Measurements from ENCODE around the gene ARHGDIB.
A peak's percentile ranks its signal among the peaks of the same experiment; 100 is the strongest.

ARHGDIB gene

DNA sequence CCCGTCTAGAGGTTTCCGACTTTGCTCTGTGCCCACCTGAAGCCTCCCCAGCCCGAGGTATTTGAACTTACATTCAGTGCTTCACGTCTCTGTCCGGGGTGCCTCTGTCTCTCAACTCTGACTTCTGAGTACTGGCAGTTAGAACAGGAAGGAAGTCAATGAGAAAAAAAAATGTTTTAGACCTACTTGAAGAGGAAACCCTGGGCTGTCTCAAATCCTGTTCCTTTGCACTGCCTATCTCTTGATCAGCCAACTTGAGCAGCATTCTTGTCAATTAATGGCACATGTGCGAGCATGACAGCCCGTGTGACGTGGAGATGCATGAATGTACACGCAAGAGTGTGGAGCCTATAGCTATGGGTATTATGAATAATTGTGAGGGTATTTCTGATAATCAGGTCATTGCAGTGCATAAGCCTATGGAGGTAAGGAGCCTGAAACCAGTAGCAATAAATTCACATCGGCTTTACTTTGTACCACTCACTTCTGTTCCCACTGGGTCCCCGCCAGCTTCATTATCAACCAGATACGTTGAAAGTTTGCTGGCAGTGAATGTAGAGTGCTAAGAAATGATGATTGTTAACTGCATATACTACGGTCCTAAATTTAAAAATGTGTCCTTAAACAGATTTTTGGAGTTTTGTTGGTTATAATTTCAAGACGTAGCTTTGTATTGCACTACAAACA lies at the start of gene ARHGDIB:
Gene ARHGDIB (minus strand): TSS at position 136 of the 687 bp plus-strand sequence. CDS start 10,889 bp downstream, outside the sequence.
- FAIRE-seq, result peak; percentile 96
- DNase-seq (ENCODE audit: extremely low spot score, insufficient read length, low read depth), result peak; percentile 25

DNA sequence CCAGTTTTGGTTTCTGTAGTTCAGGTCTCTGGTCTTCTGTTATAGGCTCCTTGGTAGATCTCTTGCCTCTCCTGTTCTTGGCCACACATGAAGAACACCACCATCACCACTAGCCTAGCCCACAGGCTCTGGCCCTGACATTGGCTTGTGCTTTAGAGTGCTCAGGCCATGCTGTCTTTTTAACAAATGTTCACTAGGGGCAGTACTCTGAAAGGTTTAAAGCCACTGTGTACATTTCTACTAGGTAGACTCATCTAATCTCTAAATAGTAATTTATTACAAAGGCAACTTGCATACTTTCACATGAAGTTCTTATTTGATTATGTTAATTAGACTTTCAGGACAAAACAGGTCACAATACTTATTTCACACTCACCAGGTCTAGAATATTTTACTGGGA lies 49.8 kb upstream of the ARHGDIB start:
- FAIRE-seq (peak; percentile 59), DNase-seq (ENCODE audit: extremely low spot score, insufficient read length, low read depth) (no peak)

- DNase-seq (ENCODE audit: extremely low spot score, insufficient read length, low read depth) (no peak), FAIRE-seq (no peak)
These were observed 46.1 kb upstream of the ARHGDIB start for GRCh38 chr12:15007551-15007950.

- DNase-seq (ENCODE audit: extremely low spot score, insufficient read length, low read depth) (no peak), FAIRE-seq (no peak)
These were observed 43.7 kb upstream of the ARHGDIB start for GRCh38 chr12:15005064-15005463.

DNA sequence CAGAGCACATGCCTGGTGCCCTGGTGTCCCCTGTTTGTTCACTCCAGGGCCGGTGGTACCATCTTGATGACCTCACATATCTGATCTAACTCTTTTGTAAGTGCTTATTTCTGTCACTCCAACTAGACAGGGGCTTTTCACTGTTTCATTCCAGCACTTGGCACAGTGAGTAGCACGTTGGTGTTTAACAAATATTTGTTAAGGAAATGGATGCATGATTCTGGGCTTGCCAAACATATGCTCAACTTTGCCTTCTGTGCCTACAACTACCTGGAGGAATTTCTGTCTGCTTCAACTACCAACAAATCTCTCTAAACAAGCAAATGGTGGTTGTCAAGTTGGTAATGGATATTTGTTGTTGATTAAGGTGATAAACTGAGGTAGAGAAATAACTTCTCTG lies 43.0 kb upstream of the ARHGDIB start:
- FAIRE-seq (no peak), DNase-seq (ENCODE audit: extremely low spot score, insufficient read length, low read depth) (no peak)

DNA sequence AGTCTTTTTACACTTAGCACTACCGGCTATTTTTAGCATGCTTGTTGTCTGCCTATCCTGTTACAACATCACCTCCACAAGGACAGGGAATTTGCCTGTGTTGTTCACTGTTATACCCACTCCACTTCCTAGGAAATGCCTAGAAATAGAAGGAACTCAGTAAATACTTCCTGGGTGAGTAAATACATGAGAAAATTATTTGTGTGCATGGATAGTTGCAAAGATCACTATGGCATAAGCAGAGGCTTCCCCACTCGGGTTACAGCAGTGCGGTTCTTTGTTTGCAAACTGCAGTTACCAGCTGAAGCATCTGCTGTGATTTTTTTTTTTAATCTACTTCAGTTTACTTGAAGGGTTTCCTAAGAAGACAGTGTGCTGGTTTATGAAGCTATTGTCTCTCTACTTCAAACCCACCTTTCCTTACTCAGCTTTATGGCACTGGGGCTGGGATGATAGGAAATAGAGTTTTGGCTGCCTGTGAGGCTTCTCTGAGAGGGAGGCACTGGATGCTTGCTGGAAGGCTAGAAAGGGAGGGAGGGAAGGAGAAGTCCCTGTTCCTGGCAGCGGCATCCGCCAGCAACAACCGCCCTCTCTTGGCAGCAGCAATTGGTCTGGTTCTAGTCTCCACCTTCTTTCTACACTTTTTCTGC lies 40.5 kb upstream of the ARHGDIB start:
- FAIRE-seq, result no peak
- no peak for DNase-seq (ENCODE audit: extremely low spot score, insufficient read length, low read depth)

DNA sequence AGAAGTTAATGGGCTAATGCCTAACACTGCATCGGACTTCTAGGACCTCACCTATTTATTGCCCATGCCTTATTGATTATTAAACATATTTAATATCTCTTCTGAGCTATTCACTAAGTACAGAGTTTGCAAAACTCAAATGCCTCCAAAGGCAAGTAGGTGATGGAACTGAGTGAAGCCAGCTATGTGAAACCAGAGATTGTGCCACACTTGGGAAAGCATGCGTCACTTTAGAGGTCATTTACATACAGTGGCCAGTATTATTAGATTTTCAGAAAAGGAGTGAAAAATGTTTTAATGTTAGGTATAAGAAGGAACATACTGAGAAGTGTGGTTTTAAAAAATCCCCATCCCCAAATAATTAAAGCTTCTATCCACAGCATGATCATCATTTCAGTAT lies 39.2 kb upstream of the ARHGDIB start:
- FAIRE-seq, result no peak
- DNase-seq (ENCODE audit: extremely low spot score, insufficient read length, low read depth), result no peak

DNA sequence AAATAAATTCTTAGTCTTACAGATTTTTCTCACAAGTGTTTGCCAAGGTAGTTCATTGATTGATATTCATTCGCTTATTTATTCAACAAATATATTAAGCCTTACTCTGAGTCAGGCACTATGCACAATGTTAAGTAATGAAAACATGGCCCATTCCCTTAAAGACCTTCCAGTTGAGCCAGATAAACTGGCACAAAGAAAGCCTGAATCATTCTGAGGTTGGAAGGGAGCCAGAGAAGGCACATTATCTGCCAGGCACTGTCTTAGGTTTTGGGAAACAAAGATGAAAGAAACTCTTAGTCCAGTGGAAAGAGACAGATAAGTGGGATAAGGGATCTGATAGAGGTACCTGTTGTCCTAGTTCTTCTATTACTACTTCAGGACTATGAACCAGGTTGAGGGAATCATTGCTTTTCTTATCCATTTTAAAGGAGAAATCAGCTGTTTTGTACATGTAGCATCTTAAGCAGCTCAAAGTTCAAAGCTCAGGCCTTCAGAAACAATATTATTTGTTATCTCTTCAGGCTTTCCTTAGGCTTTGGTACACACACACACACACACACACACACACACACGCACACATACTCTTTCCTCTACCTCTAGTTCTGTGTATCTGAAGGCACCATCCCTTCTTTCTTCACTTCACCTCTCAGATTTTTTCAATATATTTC lies 38.4 kb upstream of the ARHGDIB start:
- FAIRE-seq (no peak), DNase-seq (ENCODE audit: extremely low spot score, insufficient read length, low read depth) (no peak)

DNA sequence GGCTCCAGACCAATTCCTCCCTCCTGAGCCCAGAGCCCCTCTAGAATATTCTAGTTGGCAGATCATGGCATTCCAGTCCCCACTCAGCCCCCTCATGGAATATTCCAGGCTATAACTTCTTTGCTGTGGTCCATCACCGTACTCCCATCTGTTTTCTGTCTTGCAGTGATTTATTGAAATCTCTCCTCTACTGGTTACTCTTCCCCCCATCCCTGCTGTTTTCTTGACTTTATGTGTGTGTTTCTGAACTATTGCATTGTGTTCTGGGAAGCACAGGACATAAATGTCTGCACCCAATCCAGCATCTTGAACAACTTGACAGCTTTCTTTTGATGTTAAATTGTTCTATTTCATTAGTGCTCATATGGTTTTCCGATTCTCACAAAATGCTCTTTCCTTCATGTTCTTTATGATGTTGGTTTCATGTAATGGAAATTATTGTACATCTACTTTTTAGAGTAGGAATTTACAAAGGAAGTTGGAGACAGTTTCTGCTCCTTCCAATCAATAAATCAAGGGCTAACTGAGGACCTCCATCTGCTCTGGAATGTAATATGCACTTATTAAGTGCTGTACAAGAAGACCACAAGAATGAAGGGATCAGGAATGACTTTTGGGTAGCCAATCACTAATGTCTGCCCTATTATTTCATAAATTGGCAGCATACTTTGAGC lies 37.8 kb upstream of the ARHGDIB start:
- FAIRE-seq (no peak), DNase-seq (ENCODE audit: extremely low spot score, insufficient read length, low read depth) (no peak)

GRCh38 chr12:14997998-14998397 lies 36.6 kb upstream of the ARHGDIB start:
- FAIRE-seq (no peak), DNase-seq (ENCODE audit: extremely low spot score, insufficient read length, low read depth) (no peak)

- DNase-seq (ENCODE audit: extremely low spot score, insufficient read length, low read depth) (no peak), FAIRE-seq (peak; percentile 80)
These were observed 34.4 kb upstream of the ARHGDIB start for GRCh38 chr12:14995583-14996425.

DNA sequence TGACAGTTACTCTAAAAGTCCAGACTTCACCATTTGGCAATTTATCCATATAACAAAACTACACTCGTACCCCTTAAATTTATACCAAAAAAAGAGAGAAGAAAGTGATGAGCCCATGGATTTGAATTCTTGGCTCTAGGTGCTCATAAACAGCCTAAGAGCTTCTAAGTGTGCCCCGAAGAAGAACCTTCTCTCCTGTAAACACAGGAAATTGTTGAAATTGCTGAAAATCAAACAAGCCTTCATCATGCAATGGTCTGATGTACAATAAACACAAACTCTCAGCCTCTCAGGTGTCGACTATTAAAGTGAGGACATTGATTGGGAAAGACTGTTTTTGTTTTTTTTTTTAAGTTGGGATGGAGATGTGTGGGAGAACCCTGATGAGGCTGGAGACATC lies 33.2 kb upstream of the ARHGDIB start:
- FAIRE-seq, result no peak

GRCh38 chr12:14993537-14994266 lies 32.3 kb upstream of the ARHGDIB start:
- no peak for DNase-seq (ENCODE audit: extremely low spot score, insufficient read length, low read depth)
- FAIRE-seq, result peak; percentile 54

More for the DNA sequence above, 33.2 kb upstream of the ARHGDIB start:
- DNase-seq (ENCODE audit: extremely low spot score, insufficient read length, low read depth), result no peak

GRCh38 chr12:14993117-14993516 lies 31.7 kb upstream of the ARHGDIB start:
- DNase-seq (ENCODE audit: extremely low spot score, insufficient read length, low read depth) (no peak), FAIRE-seq (no peak)

- no peak for FAIRE-seq
- DNase-seq (ENCODE audit: extremely low spot score, insufficient read length, low read depth), result no peak
These were observed 31.3 kb upstream of the ARHGDIB start for GRCh38 chr12:14992673-14993072.

DNA sequence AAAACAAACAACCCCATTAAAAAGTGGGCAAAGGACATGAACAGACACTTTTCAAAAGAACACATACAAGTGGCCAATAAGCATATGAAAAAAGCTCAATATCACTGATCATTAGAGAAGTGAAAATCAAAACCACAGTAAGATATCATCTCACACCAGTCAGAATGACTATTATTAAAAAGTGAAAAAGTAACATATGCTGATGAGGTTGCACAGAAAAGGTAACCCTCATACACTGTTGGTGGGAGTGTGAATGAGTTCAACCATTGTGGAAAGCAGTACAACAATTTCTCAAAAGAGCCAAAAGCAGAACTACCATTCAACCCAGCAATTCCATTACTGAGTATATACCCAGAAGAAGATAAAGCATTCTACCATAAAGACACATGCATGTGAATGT lies 29.7 kb upstream of the ARHGDIB start:
- DNase-seq (ENCODE audit: extremely low spot score, insufficient read length, low read depth), result no peak

GRCh38 chr12:14989790-14990189 lies 28.4 kb upstream of the ARHGDIB start:
- DNase-seq (ENCODE audit: extremely low spot score, insufficient read length, low read depth) (no peak), FAIRE-seq (peak; percentile 35)

More for the DNA sequence above, 29.7 kb upstream of the ARHGDIB start:
- no peak for FAIRE-seq

GRCh38 chr12:14988035-14988434 lies 26.6 kb upstream of the ARHGDIB start:
- DNase-seq (ENCODE audit: extremely low spot score, insufficient read length, low read depth), result no peak
- peak; percentile 67 for FAIRE-seq

- no peak for FAIRE-seq
- no peak for DNase-seq (ENCODE audit: extremely low spot score, insufficient read length, low read depth)
These were observed 25.0 kb upstream of the ARHGDIB start for GRCh38 chr12:14986449-14986848.

Data from GM18507 (cell line).